MG63 (cell line): Measurements from ENCODE around the gene BARHL2. TPM values are rescaled to one million over a fixed set of nuclear protein-coding genes. Genes with fewer than 3 reads are reported as not detected.

ENCODE experiments used
- DNase-seq: peaks from one replicate; pipeline ENCODE4 v3.0.0-alpha.2; 2020
- H3K27me3 ChIP-seq: fragments of 250-450 bp; sonication (Bioruptor Pico); 2 replicates; pipeline ENCODE4 v1.5.1; 2020; ENCODE audit warnings: mild to moderate bottlenecking, moderate library complexity
- H3K36me3 ChIP-seq: fragments of 250-450 bp; sonication (Bioruptor Pico); 2 replicates; pipeline ENCODE4 v1.5.1; 2020; ENCODE audit warnings: mild to moderate bottlenecking, moderate library complexity
- H3K4me3 ChIP-seq: fragments of 250-450 bp; sonication (Bioruptor Pico); 2 replicates; pipeline ENCODE4 v1.5.1; 2020; ENCODE audit warnings: mild to moderate bottlenecking, moderate library complexity
- H3K9me3 ChIP-seq: fragments of 250-450 bp; sonication (Bioruptor Pico); 2 replicates; pipeline ENCODE4 v1.5.1; 2020; ENCODE audit warnings: mild to moderate bottlenecking, moderate library complexity
- total RNA-seq: library from RNA; depleted of rRNA; stranded (reverse); fragments of >200 nt; shearing (Covaris generic); gene quantifications from 2 replicates; pipeline ENCODE4 v1.2.3, GENCODE V29; 2014; ENCODE audit warnings: low replicate concordance

BARHL2 gene
- total RNA-seq, 1 experiment from 2014 or later, result not detected

- H3K36me3 ChIP-seq, result no peaks in the 10 kb centered on the region
- H3K4me3 ChIP-seq, result no peak overlapping the region
- DNase-seq, result no peak
- H3K9me3 ChIP-seq, result no peaks in the 10 kb centered on the region
- H3K27me3 ChIP-seq, result peaks cover 37% of the 10 kb centered on the region
Observed at GRCh38 chr1:90716243-90716551, 905 bp downstream of the BARHL2 start.

GRCh38 chr1:90715309-90715708, 1.8 kb downstream of the BARHL2 start:
- Histone ChIP-seq H3K27me3 (peaks cover 45% of the 10 kb centered on the region), H3K9me3 (no peaks in the 10 kb centered on the region), H3K36me3 (no peaks in the 10 kb centered on the region), H3K4me3 (no peak overlapping the region)
- DNase-seq, result no peak

DNA sequence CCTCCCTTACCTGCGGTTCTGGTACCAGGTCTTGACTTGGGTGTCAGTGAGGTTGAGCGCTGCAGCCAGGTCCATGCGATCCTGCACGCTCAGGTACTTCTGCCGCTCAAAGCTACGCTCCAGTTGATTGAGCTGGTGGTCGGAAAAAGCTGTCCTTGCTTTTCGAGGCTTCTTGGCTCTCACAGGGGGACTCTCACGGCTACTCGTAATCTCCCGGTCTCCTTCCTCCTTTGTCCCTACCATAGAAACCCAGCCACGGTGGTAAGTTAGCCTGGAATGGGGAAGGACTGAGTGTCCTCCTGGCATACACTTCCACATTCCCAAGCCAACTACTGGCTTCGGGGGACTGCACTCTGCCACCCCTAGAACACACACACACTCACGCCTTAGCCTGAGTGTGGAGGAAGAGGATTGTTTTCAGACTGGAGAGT, 2.6 kb downstream of the BARHL2 start:
- no peaks in the 10 kb centered on the region for H3K36me3 ChIP-seq
- H3K27me3 ChIP-seq, result peaks cover 45% of the 10 kb centered on the region
- H3K4me3 ChIP-seq, result no peak overlapping the region
- H3K9me3 ChIP-seq, result no peaks in the 10 kb centered on the region
- DNase-seq, result no peak

DNA sequence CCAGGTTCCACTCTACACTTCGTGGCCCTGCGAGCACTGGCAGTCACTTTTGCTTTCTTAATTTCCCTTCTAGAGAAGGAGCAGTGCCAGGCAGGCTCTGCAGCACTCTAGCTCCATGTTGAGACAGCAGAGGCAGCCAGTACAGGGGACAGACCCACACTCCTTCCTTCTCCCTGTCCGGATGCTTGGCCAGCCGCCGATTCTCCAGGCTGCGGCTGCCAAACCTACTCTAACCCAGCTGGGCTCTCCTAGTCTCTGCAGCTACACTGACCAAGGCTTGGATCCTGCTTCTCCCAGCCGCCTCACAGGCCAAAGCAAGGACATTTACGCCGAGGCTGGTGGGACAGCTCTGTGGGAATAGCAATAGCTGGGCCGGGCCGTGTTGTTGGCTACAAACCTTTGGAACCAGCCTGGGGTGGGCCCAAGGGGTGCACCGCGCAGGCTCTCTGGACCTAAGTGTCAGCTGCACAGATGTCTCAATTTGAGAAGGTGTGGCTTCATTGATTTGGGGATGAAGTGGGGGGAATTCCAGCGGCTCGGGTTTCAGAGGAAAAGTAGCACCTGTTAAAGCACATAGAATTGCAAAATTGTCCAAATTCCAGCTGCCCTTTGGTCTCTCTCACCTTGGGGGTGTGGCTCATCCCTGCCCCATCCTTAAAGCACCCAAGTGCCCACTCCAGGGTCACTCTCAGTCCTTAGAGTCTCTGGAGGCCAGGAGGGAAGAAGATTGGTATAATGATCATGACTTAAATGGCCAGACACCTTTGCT, 3.2 kb downstream of the BARHL2 start:
- H3K4me3 ChIP-seq, result no peak overlapping the region
- no peaks in the 10 kb centered on the region for H3K9me3 ChIP-seq
- no peak for DNase-seq
- H3K36me3 ChIP-seq, result no peaks in the 10 kb centered on the region
- H3K27me3 ChIP-seq, result peaks cover 45% of the 10 kb centered on the region

- DNase-seq, result no peak
- Histone ChIP-seq H3K27me3 (peaks cover 41% of the 10 kb centered on the region), H3K4me3 (no peak overlapping the region), H3K36me3 (no peaks in the 10 kb centered on the region), H3K9me3 (no peaks in the 10 kb centered on the region)
Observed at GRCh38 chr1:90712915-90713730, 4.0 kb downstream of the BARHL2 start.

DNA sequence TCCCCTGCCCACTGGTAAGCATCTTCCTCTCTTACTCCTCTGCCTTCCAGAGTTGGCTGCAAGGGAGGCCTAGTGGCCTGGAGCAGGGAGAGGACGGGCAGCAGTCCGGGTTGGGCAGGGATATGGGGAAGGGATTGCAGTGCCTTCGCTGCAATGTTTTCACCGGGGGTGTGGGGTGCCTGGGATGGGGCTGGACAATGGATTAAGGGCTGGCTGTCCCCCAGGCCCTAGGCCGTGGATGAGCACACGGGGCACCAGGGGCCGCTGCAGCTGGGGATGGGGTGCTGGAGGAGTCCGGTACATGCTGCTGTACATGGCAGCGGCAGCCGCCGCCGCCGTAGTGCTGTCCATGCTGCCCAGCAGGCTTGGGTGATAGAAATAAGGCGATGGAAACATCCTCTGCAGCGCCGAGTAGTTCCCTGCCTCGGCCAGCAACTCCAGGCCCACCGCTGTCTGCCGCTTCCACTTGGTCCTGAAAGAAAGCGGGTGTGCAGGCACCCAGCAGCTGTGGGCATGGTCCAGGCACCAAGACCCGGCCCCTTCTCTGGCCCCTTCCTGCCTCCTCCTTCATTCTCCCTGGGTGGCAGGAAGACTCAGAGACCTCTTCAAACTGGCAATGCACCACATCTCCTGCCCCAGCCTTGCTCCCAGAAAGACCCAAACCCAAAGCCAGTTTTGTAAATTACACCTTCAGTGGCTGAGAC, 4.8 kb downstream of the BARHL2 start:
- no peaks in the 10 kb centered on the region for H3K9me3 ChIP-seq
- H3K36me3 ChIP-seq, result no peaks in the 10 kb centered on the region
- H3K27me3 ChIP-seq, result peaks cover 46% of the 10 kb centered on the region
- no peak overlapping the region for H3K4me3 ChIP-seq
- DNase-seq, result no peak

DNA sequence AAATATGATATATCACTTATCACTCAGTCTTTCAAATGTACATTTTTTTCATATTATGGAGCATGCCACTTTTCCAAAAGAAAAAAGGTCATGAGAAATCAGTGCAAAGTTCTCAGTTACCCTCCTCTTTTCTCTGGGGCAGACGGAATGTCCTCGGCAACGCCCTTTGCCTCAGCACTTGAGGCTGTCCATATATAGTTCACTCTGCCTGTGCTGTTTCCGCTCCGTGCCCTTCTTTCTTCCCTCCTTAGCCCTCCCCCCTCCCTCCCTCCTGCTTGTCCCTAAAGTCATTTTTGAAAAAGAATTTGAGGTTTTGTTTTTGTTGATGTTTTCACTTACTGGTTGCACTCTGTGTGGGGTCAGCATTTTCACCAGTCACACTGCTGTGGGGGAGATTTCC, 5.4 kb downstream of the BARHL2 start:
- Histone ChIP-seq H3K4me3 (no peak overlapping the region), H3K9me3 (no peaks in the 10 kb centered on the region), H3K27me3 (peaks cover 48% of the 10 kb centered on the region), H3K36me3 (no peaks in the 10 kb centered on the region)
- DNase-seq, result no peak

DNA sequence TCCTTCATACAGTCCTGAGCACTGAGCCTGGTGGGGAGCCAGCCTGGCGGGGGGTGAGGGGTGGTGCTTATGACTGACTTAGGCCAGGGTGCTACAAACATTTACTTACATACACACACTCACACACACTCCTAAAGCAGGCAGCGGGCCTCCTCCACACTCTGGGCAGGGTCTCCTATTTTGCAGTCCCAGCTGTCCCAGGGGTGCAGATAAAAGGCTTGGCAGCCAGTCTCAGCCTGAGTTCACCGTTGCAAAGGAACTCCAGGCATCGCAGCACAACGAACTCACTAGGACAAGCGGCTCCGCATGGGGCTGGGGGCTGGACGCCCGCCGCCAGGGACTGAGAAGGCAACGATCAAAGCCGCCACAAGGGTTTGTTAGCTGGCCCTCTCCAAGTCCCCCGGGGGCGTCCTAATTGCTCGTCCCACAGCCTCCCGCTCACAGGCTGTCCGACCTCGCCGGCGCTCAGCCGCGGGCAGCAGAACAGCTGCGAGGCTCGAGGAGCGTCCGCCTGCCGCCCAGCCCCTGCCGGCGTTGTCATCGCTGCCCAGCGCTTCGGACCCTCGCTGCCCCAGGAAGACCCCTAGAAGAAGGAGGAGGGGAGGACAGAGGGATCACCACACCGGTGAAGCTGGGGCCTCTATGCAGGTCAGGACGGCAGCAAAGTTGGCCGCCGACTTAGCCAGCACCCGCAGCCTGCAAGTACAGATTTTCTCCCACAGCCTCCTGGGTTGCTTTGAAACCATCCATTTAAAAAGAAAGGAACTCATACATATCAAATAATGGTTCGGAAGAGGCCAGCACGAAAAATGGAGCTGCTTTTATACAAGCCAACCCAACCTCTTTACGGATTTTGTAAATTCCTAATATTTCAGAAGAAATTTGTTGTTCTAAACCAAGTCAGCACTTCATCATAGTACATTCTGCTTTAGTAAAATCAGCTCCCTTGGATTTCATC, 6.2 kb downstream of the BARHL2 start:
- no peak for DNase-seq
- no peak overlapping the region for H3K4me3 ChIP-seq
- H3K27me3 ChIP-seq, result peaks cover 48% of the 10 kb centered on the region
- H3K9me3 ChIP-seq, result no peaks in the 10 kb centered on the region
- H3K36me3 ChIP-seq, result no peaks in the 10 kb centered on the region

- H3K9me3 ChIP-seq, result no peaks in the 10 kb centered on the region
- H3K36me3 ChIP-seq, result no peaks in the 10 kb centered on the region
- no peak overlapping the region for H3K4me3 ChIP-seq
- no peak for DNase-seq
- peaks cover 51% of the 10 kb centered on the region for H3K27me3 ChIP-seq
Observed at GRCh38 chr1:90709535-90709934, 7.6 kb downstream of the BARHL2 start.

DNA sequence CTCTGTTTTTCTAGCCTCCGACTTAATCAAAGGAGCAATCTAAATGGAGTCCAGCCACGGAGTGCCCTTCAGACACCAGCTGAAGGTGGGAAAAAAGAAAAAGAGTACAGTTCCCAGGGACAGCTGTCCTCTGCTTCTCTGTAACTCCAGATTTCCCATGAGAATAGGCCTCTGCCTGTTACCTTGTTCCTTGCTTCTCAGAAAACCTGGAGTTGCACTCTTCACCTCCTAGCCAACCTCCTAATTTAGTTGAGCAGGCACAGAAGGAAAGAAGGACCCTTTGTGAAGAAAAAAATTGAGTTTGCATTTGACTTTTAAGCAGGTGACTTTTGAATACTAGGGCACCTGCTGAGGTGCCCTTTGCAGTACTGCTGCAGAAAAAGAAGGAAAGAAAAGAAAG, 8.3 kb downstream of the BARHL2 start:
- H3K27me3 ChIP-seq, result peaks cover 45% of the 10 kb centered on the region
- no peak for DNase-seq
- no peaks in the 10 kb centered on the region for H3K9me3 ChIP-seq
- no peaks in the 10 kb centered on the region for H3K36me3 ChIP-seq
- H3K4me3 ChIP-seq, result no peak overlapping the region

- H3K9me3 ChIP-seq, result no peaks in the 10 kb centered on the region
- peaks cover 48% of the 10 kb centered on the region for H3K27me3 ChIP-seq
- DNase-seq, result no peak
- no peak overlapping the region for H3K4me3 ChIP-seq
- H3K36me3 ChIP-seq, result no peaks in the 10 kb centered on the region
Observed at GRCh38 chr1:90708236-90708786, 8.8 kb downstream of the BARHL2 start.

DNA sequence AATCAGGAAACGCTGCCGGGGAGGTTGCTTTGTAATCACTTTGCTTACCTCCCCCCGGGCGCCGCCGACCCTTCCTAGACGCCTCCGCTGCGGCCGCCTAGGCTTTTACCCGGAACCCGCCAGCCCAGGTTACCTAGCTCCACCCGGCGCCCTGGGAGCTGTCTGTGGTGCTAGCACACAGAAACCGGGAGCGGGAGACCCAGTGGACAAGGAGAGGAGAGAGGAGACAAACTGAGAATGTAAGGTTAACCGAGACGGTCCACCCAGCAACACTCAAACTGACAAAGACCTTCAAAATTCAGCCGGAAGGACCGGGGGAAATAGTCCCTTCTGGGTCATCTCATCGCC, 9.8 kb downstream of the BARHL2 start:
- DNase-seq, result peak; percentile 64
- no peaks in the 10 kb centered on the region for H3K36me3 ChIP-seq
- H3K9me3 ChIP-seq, result no peaks in the 10 kb centered on the region
- H3K4me3 ChIP-seq, result peak overlapping the region; percentile 13; the same call in 1 of the 2 replicates
- H3K27me3 ChIP-seq, result peaks cover 48% of the 10 kb centered on the region

DNA sequence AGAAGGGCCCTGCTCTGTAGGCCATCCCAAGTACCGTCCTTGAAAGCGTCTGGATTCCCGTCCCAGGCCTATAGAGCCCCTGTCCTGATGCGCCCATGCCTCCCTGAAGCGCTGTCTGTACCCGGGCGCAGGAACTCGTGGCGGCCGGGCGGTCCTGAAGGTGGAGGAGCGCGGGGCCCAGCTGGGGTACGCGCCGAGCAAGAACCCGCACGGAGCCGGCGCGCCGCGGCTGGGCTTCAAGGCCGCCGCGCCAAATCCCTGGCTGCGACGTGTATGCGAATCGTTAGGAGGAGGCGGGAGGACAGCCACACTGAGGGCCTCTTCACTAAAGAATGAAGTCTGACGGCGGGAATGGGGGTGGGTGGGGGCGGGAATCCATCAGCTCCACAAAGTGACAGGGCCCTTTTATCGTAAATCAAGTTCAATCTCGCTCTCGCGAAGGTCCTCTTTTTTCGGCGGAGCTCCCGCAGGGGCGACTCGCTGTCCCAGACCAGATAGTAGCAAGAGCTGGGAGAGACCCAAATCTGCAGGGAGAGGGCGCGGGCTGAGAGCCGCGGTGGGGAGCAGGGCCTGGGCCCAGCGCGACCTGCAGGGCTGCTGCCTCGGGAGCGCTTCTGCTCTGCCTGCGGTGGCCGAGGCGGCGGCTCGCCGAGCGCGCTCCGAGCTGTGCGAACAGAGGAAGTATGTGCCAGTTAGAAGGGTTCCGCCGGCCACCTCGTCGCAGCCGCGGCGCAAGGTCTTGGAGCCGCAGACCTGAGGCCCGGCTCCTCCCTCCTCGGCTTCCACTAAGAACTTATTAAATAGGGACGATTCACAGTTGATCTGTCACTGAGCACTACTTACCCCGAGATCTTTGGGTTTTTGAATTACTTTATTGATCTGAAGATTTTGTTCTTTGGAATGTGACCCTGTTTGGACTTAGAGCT, 10.4 kb downstream of the BARHL2 start:
- Histone ChIP-seq H3K4me3 (peak overlapping the region; percentile 13; the same call in 1 of the 2 replicates), H3K36me3 (no peaks in the 10 kb centered on the region), H3K9me3 (no peaks in the 10 kb centered on the region), H3K27me3 (peaks cover 48% of the 10 kb centered on the region)
- peak; percentile 31 for DNase-seq

DNA sequence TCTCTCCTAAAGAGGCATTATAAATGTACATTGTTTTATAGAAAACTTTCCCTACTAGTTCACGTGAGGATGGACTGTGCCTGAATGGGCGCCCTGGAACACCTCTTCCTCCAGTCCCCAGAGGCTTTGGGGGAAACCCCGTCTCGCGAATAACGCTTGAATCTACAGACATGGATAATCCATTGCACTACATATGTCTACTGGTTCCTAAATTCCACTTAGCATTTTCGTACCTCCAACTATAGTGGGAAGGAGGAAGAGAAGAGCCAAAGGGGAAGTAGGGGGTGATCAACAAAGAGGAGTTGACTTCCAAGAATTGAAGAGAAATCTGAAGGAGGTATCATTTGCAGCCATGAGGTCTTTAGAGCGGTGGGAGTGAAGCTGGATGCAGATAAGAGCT, 11.1 kb downstream of the BARHL2 start:
- H3K36me3 ChIP-seq, result no peaks in the 10 kb centered on the region
- DNase-seq, result no peak
- no peaks in the 10 kb centered on the region for H3K9me3 ChIP-seq
- H3K27me3 ChIP-seq, result peaks cover 42% of the 10 kb centered on the region
- H3K4me3 ChIP-seq, result no peak overlapping the region

DNA sequence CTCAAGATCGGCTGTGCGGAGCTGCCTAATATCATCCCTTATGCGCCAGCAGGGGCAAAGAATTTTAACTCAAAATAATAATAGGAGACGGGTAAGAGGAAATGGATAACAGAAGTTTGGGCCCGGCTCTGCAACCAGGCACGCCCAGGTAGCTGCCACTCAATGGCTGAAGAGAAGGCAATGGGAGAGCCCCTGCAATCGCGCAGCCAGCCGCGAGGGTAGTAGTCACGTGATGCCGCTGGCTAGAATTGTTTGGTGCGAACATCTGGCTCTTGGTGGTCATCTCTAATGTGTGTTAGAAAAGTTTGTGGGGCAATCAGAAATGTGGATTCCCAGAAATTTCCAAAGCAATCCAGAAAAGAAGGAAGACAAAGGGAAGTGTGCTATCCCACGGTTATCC, 12.3 kb downstream of the BARHL2 start:
- Histone ChIP-seq H3K4me3 (no peak overlapping the region), H3K9me3 (no peaks in the 10 kb centered on the region), H3K36me3 (no peaks in the 10 kb centered on the region), H3K27me3 (peaks cover 36% of the 10 kb centered on the region)
- no peak for DNase-seq
